ENCODE data around the gene FAM114A1.
"Not testable (repeated sequence)": the region's sequence is repeated elsewhere in the genome, so short reads cannot be mapped to it uniquely, and the experiment has no call there.

Gene FAM114A1

GRCh38 chr4:38982361-38983095, 114.9 kb downstream of the FAM114A1 start:
- H3K4me3 ChIP-seq (replicated peaks; ENCODE audit: low read depth, low read length), result no peak overlapping the region
- DNase-seq (ENCODE audit: low read depth), result peak; percentile 30
- TF ChIP-seq CTCF (IDR thresholded peaks at IDR 0.05; ENCODE audit: low read length, missing control alignments), result no peak

DNA sequence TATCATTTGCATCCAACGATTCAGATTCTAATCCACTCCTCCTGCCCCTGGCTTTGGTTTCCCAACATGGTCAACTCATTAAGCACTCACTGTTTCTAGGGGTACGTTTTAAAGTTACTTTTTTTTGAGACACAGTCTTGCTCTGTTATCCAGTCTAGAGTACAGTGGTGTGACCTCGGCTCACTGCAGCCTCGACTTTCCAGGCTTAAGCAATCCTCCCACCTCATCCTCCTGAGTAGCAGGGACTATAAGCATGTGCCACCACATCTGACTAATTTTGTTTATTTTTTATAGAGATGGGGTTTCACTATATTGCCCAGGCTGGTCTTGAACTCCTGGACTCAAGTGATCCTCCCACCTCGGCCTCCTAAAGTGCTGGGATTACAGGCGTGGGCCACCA, 115.7 kb downstream of the FAM114A1 start:
- no peak overlapping the region for H3K4me3 ChIP-seq (replicated peaks; ENCODE audit: low read depth, low read length)
- no peak for DNase-seq (ENCODE audit: low read depth)
- no peak for TF ChIP-seq CTCF (IDR thresholded peaks at IDR 0.05; ENCODE audit: low read length, missing control alignments)

DNA sequence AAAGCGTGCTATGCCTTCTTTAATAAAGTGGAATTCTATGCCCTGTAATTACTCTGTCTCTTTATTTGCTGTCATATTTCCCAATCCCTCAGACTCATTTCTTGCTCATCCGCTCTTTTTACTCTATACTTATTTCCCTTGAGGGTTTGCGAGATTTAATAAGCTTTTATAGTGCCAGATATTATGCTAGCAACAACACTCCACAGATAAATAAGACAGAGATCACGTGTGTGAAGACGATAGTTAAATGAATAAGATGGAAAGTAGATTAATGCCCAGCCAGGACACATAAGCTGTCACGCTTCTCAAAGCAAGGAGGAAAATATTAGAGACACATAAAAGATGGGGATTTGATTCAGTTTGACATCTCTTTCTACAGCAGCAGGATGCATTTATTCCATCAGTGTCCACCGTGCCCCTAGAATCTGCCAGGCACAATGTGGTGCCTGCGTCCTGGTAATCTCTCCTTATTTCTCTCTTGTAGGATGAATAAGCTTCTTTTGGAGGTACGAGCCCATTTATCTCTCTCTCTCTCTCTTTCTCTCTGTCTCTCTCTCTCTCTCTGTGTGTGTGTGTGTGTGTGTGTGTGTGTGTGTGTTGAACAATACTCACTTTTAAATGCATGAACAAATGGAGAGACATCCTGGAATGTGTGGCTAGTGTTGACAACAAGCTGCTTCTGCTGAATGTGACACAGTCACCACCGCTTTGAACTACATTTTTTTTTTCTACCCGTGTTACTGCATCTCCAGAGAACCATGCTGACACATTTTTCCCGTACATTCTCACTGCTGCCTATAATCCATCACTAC, 116.4 kb downstream of the FAM114A1 start:
- peak; percentile 44 for DNase-seq (ENCODE audit: low read depth)
- TF ChIP-seq CTCF (IDR thresholded peaks at IDR 0.05; ENCODE audit: low read length, missing control alignments), result no peak

GRCh38 chr4:38985410-38986100, 117.9 kb downstream of the FAM114A1 start:
- no peak for DNase-seq (ENCODE audit: low read depth)
- TF ChIP-seq CTCF (IDR thresholded peaks at IDR 0.05; ENCODE audit: low read length, missing control alignments), result no peak
- no peak overlapping the region for H3K4me3 ChIP-seq (replicated peaks; ENCODE audit: low read depth, low read length)

More for the DNA sequence above, 116.4 kb downstream of the FAM114A1 start:
- H3K4me3 ChIP-seq (replicated peaks; ENCODE audit: low read depth, low read length), result no peak overlapping the region

DNA sequence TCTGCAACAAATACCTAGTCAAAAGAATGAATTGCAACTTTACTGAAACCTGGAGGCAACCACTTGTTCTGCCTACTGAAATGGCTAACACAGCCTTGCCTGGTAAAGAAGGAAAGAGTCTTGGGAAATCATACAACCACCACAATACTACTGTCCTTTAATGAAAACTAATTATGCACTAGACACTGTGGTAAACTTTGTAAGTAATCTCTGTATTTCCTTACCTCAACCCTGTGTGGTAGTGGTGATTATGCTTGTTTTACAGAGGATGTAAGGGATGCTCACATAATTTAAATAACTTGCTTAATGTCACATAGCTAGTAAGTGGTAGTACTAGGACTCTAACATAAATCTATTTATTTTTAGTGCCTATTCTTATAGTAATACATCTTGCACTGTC, 119.9 kb downstream of the FAM114A1 start:
- no peak for TF ChIP-seq CTCF (IDR thresholded peaks at IDR 0.05; ENCODE audit: low read length, missing control alignments)
- H3K4me3 ChIP-seq (replicated peaks; ENCODE audit: low read depth, low read length), result no peak overlapping the region
- DNase-seq (ENCODE audit: low read depth), result no peak

DNA sequence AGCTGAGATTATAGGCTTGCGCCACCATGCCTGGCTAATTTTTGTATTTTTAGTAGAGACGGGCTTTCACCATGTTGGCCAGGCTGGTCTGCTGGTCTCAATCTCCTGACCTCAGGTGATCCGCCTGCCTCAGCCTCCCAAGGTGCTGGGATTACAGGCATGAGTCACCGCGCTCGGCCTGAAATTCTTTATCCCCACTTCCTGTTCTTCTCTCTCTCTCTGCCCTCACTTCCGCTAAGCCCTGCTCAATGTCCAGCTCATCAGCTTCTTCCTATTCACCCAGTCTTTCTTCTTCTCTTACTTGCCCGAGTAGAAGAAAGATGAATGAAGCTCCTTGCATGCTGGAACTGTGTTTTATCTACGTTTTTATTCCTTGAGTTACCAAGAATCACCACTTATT, 120.7 kb downstream of the FAM114A1 start:
- H3K4me3 ChIP-seq (replicated peaks; ENCODE audit: low read depth, low read length); DNase-seq (ENCODE audit: low read depth): not testable (repeated sequence)

- DNase-seq (ENCODE audit: low read depth), result no peak
- no peak for TF ChIP-seq CTCF (IDR thresholded peaks at IDR 0.05; ENCODE audit: low read length, missing control alignments)
Observed at GRCh38 chr4:38989487-38989886, 121.9 kb downstream of the FAM114A1 start.

More at GRCh38 chr4:38989487-38989886, 121.9 kb downstream of the FAM114A1 start:
- no peak overlapping the region for H3K4me3 ChIP-seq (replicated peaks; ENCODE audit: low read depth, low read length)

Measured in fibroblast of pulmonary artery (primary cell).